GM19193 (cell line): Measurements from ENCODE around the gene AMER1.
A peak's percentile ranks its signal among the peaks of the same experiment; 100 is the strongest.

Source experiments
- POLR2A ChIP-seq: IDR thresholded peaks from 4 replicates; pipeline ENCODE4 v1.6.1; 2011; ENCODE audit not compliant: insufficient read depth, insufficient read length; ENCODE audit errors: extremely low read depth

Gene AMER1

GRCh38 chrX:64205441-64205734 is at the start of gene AMER1:
Gene AMER1 (minus strand): TSS chrX:64205708. CDS start chrX:64193286, 12,422 bp downstream.
- TF ChIP-seq POLR2A = no peak

- no peak for TF ChIP-seq POLR2A
Observed at GRCh38 chrX:64230123-64230970, 24.8 kb upstream of the AMER1 start, which contains the start of gene ASB12. Gene ASB12 (minus strand): TSS chrX:64230607. CDS start chrX:64225650, 4,957 bp downstream.

GRCh38 chrX:64229154-64229553 is 23.6 kb upstream of the AMER1 start:
- TF ChIP-seq POLR2A = no peak

GRCh38 chrX:64218023-64218422 is 12.5 kb upstream of the AMER1 start:
- TF ChIP-seq POLR2A = no peak

DNA sequence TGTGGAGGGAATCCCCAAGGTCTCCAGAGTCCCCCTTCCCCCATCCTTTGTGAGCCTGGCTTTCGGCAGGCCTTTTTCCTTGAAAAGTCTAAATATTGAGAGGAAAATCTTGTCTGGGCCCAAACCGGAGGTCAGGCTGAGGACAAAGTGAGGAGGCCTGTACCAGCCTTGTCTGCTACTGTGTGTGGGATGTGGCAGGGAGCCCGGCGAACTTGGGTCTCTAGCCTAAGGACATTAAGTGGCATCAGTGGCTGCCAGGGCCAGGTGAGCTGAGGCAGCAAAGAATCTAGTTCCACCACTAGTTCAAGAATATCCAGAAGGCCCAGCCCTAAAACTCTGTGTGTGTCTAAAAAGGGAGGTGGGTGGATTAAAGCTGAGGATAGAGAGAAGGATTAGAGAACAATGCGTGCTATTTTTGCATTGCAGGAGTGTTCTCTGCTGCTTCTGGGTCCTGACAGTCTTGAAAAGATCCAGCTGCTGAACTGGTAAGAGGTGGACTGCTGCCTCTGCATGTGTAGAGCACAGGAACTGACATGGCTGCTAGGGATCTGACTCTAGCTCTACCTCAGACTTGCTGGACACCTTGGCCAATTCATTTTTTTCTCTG is 1.2 kb upstream of the AMER1 start:
- TF ChIP-seq POLR2A = no peak

DNA sequence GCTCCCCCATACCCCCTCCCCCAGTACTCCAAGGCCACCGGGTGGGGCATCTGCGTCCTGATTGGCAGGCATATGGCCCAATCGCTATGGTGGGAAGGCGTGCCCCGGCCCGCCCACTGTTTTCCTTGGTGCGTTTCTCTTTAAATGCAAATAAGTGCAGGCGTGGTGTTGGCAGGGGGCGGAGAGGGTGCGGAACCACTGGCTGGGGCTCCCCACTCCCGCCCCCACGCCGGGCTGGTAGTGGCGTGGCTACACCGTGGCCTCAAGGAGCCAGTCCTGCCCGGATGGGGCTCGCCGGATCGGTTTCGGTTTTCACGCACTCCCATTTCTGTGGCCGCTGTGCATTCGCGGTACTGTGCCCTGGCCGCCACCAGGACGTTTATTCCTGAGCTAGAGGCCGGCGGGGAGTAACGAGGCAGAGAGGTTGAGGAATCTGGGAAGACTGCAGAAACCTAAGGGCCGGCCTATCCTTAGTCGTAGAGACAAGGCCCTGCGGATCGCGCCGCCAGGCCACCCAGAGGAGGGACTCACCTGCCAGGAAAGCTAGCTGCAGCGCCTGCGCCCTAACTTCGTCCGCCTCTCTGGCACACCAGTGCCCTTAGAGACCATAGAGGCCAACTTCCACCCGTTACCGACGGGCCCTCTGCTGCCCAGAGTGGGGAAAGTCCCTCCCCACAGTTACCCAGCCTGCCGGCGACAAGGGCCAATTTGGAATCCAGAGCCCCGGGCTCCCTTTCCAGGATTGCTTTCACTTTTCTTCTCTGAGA is 410 bp upstream of the AMER1 start:
- TF ChIP-seq POLR2A = peak; percentile 82

- no peak for TF ChIP-seq POLR2A
Observed at GRCh38 chrX:64204701-64205440, 637 bp downstream of the AMER1 start.

- TF ChIP-seq POLR2A = no peak
Observed at GRCh38 chrX:64204252-64204651, 1.3 kb downstream of the AMER1 start.

GRCh38 chrX:64202808-64203325 is 2.6 kb downstream of the AMER1 start:
- no peak for TF ChIP-seq POLR2A

- no peak for TF ChIP-seq POLR2A
Observed at GRCh38 chrX:64198036-64198435, 7.5 kb downstream of the AMER1 start.

DNA sequence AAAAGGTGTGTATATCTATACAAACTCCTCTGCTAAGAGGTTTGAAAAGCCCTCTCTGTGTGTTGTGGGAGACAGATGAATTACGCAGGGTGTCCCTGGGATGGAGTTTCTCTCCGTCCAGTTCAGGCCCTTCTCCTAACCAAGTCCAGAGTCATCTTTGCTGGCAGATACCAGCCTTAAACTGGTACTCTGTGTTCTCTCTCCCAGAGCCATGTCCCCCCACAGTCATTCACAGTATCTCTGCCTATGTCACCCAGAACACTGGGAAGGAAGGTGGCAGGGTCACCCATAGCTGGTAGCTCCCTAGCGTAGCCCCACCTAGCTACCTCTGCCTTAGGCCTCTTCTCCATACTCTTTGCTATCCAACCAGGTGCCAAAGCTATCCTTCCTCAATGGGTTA is 8.9 kb downstream of the AMER1 start:
- TF ChIP-seq POLR2A = no peak

GRCh38 chrX:64195862-64196261 is 9.6 kb downstream of the AMER1 start:
- no peak for TF ChIP-seq POLR2A

GRCh38 chrX:64192673-64193072 is 12.8 kb downstream of the AMER1 start:
- TF ChIP-seq POLR2A = no peak

- TF ChIP-seq POLR2A = no peak
Observed at GRCh38 chrX:64192040-64192439, 13.5 kb downstream of the AMER1 start.
